Activated T-cell treated with anti-CD3 and anti-CD28 coated beads for 4 hours (primary cell): ENCODE data around the gene PHACTR1.
"Not testable (repeated sequence)": the region's sequence is repeated elsewhere in the genome, so short reads cannot be mapped to it uniquely, and the experiment has no call there.

Experiments used
- DNase-seq: peaks from one replicate; pipeline ENCODE4 v3.0.0-alpha.2; 2020

The PHACTR1 gene

DNA sequence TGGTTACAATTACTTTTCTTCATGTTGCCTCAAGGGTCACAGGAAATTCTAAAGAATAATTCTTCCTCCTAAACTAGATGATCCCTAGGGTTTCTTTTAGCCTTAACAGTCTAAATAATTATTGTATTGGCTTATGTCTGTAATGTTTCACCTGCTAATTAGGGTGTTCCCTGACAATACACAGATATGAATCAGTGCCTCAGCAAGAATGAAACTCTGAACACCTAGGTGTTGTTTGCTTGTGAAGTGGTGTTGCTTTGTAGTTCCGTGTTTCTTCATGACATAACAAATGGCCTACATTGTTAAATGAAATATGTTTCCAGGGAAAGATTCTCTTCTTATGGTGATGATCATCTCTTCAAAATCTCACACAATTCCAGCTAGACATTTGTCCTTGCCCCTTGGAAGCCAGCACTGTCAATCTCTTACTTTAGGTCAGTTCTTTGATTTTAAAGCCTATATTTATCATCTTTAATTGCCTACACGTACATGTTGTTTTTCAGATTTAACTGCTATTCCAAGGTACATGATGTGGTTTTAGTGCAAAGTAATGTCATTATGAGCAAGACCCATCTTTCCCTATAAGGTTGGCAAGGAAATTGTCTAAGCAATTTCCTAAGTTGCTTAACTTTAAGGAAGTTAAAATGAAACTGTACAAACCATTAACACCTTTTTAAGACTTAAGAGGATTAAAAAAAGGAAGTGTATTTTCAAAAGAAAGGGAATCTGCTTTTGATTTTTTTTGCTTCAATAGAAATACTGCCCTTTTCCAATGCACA, 499.9 kb downstream of the PHACTR1 start:
- DNase-seq, result no peak

DNA sequence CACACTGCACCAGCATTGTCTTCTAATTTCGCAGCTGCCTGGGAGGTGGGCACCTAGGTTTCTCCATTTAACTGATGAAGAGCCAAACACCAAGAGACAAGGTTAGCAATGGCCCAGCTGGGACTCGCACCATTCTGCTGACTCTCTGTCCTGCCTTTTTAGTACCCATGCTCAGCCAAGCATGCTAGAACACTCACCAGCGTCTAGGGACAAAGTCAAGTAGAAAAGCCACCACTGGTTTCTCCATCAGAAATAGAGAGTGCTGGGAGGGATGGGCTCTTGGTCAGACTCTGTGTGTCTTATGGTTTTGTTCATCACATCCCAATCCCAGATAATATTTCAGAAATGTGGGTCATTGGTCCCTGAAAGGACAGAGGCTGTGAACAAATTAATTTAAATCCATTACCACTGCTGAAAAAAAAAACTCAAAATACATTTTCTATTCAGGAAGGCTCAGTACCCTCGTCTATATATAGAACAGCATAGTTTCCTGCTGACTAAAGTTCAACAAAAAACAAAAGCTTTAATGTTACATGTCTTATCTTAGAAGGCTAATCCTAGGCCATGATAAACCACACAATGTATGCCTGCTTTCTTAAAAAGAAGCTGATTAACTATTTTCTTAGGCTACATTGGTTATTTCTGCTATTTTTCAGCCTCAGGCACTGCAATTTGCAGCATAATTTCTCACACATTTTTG, 500.8 kb downstream of the PHACTR1 start:
- no peak for DNase-seq

DNA sequence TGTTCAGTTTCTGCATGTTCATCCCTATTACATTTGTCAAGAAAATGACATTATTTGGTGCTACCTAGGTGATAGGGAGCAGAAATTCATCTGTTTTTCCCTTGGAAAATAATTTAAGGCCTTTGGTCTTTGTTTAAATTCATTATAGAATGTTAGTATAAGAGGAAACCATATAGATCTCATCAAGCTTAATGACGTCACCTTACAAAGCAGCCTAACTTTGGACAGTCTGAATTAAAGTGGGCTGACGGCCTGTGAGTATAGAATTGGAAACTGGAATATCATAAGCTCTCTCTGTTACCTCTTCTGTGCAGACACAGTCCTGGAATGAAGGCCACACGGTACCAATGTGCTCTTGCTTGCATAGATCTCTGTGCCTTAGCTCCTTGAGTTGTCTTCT, 503.7 kb downstream of the PHACTR1 start:
- DNase-seq, result no peak

DNA sequence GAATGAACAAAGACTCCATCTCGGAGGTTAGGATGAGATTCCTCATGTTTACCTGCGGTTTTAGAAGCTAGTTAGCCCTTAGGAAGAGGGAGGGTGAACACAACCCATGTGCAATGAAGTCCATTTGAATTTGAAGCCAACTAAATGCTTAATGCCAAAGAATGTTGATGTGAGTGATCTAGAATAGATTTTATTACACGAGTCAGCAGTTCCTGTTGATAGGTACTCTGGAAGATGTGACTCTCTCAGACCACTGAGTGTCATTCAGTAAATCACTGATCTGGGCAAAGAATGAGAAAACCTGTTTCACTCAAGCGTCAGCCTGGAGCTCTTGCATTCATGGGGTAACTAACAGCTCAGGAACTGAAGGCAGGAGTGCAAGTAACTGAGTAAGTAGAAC, 505.5 kb downstream of the PHACTR1 start:
- no peak for DNase-seq

DNA sequence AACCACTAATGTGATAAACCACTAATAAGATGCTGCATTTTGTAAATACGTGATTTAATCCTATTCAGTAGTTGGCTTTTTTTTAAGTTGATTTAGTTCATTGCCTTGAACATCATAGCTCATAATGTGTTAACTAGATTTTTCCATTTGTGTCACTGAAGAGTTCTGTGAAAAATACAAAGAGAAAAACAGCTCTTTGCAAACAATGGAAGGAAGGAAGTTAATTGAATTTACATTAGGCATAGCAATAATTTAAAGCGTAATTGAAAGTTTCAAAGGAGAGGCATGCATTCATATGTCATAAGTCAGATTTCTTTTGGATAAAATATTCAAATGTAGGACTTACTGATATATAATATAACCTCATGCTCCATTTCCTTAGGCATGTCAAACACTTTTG, 509.5 kb downstream of the PHACTR1 start:
- DNase-seq, result no peak

DNA sequence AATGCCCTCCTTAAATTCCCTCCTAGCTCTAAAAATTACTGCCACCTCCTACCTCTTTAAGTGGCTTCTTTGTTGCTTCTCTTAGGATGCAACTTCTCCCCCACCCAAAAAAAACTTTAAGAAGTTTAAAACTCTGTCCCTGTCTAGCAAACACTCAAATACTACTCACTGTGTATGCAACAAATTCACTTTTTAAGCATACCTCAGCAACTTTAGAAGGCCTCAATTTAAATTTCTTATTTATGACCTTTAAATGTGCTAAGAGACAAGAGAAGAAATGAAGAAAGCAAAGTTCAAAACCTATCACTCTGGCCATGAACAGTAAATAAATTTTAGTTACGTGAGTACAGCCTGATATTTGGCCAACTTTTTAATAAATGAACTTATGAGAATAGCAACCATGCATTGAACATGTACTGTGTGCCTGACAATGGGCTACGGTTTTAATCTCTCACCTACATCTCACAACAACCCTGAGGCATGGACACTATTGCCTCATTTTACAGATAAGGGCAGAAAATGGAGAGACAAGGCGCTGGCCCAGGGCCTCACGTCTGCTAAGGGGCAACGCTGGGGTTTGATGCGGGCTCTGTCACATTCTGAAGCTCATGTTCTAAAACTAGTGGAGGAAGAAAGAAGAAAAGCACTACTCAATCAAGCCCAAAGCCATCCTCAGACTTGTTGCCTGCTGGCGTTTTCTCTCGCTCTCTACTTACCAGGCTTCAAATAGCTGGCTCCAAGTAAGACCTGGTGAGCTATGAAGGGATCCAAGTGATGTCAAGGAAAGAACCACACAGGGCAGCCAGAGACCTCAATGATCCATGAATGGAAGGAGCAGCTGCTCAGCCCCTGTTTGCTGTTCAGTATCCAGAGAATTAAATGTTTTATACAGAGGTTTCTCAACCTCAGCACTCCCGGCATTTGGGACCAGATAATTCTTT, 512.0 kb downstream of the PHACTR1 start:
- no peak for DNase-seq

DNA sequence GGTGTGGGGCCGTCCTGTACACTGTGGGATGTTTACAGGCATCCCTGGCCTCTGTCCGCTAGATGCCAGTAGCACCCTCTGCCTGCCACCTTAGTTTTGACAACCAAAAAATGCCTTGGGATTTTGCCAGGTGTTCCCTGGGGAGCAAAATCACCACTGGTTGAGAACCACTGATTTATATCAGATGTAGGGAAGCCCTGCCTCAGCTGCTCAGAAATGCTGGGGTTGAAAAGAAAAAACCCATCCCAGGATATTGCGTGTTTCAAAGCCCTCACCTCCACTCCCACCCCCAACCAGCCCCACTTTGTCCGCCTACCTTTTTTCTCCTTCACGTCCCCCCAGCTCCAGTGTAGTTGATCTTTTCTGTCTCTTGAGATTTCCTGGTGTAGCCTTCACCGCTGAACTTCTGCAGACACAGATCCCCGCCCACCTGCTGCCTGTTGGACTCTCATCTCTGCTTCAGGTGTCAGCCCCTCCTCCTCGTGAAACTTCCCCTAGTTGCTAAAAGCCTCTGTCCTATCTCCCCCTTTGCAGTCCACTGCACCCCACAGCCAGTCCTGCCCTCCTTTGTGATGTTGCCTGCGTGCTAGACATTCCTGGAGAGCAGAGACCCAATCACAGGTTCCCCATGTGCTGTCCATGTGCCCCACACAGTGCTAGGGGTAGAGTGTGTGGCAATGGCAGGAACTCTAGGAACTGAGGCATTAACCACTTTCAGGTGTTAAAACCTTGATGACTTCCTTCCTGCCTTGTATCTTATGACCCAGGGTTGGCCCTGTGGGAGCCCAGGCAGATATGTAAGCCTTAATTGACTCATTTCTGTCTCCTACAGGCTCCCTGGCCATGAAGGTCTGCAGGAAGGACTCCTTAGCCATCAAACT, 512.9 kb downstream of the PHACTR1 start:
- no peak for DNase-seq

DNA sequence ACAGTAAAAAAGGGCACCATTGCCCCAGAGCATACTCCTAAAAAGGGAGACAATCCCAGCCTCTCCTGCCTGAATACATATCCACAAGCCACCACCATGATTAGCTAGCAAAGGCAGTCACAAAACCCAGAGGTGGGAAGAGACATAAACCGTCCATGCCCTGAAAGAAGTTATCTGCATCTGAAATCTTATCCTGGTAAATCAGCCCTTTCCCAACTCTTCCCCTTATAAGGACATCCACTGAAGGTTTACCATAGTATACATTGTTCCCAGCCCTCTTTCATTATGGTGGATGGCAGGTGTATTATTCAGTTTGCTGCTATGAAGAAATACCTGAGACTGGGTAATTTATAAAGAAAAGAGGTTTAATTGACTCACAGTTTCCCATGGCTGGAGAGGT, 516.5 kb downstream of the PHACTR1 start:
- DNase-seq, result no peak

DNA sequence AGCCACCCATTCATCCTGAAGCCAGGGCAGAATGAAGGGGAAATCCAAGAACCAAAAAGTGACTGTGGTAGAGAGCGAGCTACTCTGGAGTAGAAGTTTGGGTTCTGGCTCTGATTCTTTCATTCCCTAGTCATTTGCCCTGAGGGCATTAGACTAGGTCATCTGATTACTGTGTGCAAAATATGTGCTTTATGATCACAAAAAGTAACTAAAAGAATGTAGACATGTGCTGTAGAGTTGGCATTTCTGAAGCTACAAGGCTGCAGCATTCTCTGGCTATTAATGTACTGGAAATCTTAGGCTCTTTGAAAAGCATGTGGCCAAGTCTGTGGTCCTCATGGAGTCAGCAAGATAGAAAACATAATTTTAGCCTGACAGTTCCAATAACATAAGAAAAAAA, 517.6 kb downstream of the PHACTR1 start:
- DNase-seq, result no peak

DNA sequence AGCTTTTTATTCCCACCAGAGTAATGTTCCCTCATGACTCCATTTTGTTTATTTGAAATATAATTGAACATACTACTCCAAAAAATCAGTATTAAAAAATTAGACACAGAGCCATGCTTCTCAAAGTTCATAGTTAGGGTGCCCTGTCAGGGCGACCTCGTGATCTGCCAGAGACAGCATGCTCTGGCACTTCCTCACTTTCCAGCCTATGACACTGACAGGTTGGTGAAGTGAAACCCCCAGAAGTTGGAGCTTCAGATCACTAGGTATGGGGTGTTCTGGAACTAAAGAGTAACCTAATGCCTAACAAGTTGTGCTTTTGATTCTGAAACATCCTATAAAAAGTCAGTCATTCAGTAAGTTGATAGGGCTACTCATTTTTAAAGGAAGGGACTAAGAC, 518.8 kb downstream of the PHACTR1 start:
- no peak for DNase-seq

DNA sequence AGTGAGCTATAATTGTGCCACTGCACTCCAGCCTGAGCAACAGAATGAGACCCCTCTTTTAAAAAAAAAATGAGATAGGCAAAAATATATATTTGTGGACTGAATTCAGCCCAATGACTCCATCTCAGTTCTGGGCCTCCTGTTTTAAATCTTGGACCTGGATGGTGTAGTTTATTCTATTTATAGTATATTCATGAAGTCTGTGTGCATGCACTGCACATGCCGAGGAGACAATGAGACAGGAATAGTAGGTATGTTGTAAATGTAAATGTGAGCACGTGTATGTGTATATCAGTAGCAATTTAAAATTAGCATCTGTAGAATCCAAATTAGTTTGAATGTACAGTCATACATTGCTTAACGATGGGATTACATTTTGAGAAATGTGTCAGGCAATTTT, 520.8 kb downstream of the PHACTR1 start:
- no peak for DNase-seq

DNA sequence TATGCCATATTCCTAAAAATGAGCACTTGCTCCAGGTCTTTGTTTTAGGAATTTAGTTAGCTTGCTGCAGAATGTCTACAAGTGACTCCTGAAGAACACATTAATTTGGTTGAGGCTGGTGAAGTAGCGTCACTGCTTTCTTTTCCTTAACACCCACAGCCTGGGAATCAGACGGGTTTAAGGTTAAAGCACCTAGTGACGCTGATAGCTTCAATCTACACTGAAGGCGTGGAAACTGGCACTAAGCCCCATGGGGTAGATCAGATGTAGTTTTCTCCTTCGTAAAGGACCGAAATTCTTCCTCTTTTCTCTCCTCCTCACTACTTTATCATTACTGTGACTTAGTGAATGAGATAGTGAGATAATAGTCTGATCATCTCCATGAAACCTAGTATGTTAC, 521.5 kb downstream of the PHACTR1 start:
- DNase-seq, result no peak

DNA sequence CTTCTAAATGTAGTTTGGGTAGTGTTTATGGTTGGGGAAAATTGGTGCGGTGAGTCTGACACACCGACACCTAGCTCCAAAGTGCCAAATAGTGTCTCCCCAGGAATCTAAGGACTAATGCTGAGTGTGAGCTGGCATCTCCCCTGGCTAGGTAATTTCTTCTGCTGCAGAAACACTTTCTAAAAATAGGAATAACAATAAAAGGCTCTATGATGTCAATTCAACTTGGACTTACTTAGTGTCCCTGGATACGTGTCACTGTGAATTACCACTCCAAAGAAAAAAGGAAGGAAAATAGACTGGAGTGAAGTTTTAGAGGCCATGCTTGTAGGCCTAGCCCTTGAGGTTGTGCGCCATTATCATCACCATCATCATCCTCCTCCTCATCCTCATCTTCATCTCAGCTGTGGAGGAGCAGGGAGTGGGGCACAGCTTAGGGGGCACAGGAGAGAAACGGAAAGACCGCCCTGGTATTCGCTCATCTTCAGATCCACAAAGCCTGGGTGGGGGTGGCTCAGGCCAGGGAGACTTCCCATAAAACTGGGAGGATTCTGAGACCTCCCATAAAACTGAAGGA, 522.2 kb downstream of the PHACTR1 start:
- DNase-seq, result no peak

DNA sequence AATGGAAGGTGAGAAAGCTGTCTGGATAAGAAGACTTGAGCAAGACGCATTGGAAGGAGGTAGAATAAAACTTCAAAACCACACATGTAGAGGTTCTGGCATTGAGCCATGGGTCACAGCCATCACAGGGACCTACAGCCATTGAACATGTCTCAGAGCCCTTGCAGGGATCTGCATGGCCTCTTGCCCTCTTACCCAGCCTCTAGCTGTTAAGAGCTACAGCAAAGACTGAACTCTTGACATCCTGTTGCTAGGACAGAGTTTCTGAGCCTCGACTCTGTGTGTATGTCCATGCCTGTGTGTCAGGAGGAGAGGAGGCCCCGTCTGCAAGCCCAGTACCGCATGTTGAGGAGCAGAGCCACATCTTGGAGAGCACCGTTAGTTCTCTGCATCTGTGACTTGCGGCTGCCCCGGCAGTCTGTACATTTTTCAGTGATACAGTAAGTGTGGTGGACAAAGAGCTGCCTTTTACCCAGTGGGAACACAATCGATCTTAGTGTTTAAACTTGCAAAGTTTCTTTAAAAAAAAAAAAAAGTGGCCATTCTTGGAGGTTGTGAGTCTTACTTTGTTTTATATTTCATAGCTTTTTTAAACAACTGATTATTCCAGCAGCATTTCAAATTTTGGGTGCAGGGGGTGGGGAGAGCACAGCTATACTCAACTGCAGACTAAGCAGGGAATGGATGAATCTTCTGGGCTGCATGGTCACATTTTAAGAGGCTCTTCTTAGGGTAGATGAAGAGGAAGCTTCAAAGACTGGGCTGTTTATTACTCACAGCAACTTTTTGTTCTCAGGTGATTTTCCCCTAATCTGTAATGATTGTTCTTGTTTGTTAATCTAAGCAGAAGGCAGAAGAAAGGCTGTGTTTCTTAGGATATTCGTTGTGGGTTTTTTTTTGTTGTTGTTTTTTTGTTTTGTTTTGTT, 523.2 kb downstream of the PHACTR1 start:
- no peak for DNase-seq

DNA sequence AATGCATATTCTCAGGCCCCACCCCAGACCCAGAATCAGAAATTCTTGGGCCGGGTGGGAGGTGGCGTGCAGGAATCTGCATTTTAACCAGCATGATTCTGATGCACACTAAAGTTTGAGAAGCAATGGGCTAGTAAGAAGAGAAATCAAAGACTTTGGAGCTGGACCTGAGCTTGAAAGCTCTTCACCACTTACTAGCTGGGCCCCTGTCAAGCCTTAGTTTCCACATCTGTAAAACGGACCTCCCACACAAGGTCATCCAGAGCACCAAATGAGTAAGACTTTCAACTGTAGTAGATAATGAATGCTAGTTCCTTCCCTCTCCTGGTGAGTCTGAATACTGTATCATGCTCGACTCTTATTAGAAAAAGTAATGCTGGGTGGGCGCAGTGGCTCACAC, 524.8 kb downstream of the PHACTR1 start:
- no peak for DNase-seq

DNA sequence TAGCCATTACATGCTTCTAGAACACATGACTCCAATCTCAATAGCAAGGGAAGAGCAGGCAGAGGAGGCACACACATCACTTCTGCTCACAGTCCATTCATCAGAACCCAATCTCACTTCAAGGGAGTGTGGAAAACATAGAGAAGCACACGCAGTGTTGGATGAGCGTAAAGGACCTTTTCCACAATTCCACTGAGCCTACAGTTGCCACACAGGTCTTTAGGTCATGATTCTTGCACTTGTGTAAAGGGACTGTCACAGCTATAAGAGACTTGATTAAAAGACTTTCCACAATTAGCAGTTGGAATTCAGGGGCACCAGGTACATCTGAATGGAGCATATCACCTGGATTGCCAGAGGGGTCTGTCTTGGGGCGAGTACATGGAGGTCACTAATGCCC, 525.6 kb downstream of the PHACTR1 start:
- DNase-seq, result no peak

DNA sequence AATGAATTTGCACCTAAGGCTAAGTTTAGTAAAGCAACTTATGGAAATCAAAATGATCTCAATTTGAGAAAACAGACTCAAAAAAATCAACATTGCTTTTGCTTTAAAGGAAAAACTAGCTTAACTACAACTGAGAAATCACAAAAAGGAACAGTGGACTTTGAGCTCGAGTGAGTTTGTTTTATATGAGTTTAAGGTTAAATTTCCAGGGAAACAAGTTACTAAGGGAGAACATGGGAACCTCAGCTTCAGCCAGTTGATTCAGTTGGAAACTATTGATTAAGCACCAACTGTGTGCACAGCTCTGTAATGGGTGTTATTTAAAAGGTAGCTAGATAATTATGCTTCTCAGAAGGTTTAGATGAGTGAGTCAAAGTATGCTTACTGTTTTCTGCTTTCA, 526.0 kb downstream of the PHACTR1 start:
- no peak for DNase-seq

DNA sequence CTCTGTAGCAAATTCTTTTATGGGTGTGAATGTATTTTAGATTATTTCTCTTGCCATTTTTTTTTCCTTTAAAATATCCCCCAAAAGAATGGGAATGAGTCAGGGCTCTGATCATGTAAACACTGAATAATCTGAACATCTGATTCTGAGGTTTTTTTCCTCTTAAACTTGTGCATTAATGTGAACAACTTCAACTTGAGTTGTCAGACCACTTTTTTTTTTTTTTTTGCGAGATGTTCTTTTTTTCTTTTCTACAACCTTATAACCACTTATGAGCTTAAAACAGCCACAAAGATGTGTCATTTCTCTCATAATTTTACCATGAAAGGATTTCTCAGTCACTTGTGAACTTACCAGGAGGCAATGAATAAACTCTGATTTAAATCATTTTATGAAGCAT, 526.5 kb downstream of the PHACTR1 start:
- DNase-seq, result no peak

DNA sequence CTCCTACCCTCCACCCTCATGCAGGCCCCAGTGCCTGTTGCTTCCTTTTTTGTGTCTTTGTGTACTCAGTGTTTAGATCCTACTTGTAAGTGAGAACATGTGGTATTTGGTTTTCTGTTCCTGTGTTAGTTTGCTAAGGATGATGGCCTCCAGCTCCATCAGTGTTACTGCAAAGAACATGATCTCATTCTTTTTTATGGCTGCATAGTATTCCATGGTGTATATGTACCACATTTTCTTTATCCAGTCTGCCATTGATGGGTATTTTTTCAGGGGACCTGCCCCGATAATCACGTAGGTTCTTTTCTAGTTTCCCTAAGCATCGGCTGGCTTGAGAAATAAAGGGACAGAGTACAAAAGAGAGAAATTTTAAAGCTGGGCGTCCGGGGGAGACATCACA, 527.2 kb downstream of the PHACTR1 start:
- DNase-seq, result not testable (repeated sequence)

DNA sequence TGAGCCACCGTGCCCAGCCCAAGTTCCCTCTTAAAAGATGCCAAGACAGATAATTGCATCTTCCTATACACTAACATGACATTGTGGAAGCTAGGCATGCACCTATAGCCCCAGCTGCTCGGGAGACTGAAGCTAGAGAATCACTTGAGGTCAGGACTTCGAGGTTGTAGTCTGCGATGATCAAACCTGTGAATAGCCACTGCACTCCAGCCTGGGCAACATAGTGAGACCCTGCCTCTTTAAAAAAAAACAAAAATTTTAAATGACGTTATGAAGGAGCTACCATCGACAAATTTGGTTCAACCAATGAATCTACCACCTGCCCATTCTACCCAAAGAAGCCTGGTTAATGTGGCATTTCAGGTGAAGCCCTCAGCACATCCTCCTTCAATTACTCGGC, 531.1 kb downstream of the PHACTR1 start:
- DNase-seq, result no peak

DNA sequence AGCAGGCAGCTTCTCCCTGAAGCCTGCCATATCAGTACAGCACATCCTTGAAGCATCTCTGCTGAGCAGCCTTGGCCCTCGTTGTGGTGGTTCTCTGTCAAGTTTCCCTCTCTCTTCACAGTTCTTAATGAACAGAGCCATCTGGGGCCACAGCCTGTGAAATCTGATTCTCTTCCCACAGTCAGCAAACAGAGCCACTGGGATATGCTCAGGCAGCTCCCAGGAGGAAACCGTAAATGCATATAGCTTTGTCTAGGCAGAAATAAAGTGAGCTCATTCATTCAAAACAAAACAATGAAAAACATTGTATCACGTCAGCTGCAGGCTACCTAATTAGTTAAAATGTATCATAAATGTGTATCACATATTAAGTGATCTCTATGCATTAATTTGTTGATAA, 531.5 kb downstream of the PHACTR1 start:
- no peak for DNase-seq
